KOPT-K1 (cell line): ENCODE measurements around the gene E4F1.
A peak's percentile ranks its signal among the peaks of the same experiment; 100 is the strongest.

Experiments
- H3K27ac ChIP-seq: fragments of 200-600 bp; sonication (generic); 2 replicates; pipeline ENCODE4 v1.5.1; 2016; ENCODE audit warnings: antibody characterized with exemption, mild to moderate bottlenecking, low read depth, low read length; ENCODE audit not compliant: poor library complexity, severe bottlenecking
- H3K36me3 ChIP-seq: fragments of 200-600 bp; sonication (generic); 2 replicates; pipeline ENCODE4 v1.5.1; 2017; ENCODE audit warnings: antibody characterized with exemption, mild to moderate bottlenecking, low read length, moderate library complexity; ENCODE audit not compliant: insufficient read depth
- H3K9me3 ChIP-seq: fragments of 200-600 bp; sonication (generic); 2 replicates; pipeline ENCODE4 v1.5.1; 2017; ENCODE audit warnings: antibody characterized with exemption, low read length, mild to moderate bottlenecking; ENCODE audit not compliant: insufficient read depth, poor library complexity, severe bottlenecking

Gene E4F1

GRCh38 chr16:2223221-2223941, at the start of gene E4F1:
TSS of gene E4F1 (plus strand) at chr16:2223591. CDS start at chr16:2223614, 23 bp downstream.
- Histone ChIP-seq H3K27ac (peak within 1 kb of the TSS; percentile 77), H3K9me3 (no peaks in the 10 kb centered on the region), H3K36me3 (peaks cover 16% of the 10 kb centered on the region)

GRCh38 chr16:2173916-2174315, 49.5 kb upstream of the E4F1 start:
- Histone ChIP-seq H3K9me3 (no peaks in the 10 kb centered on the region), H3K27ac (no peak overlapping the region), H3K36me3 (peaks cover 81% of the 10 kb centered on the region)

DNA sequence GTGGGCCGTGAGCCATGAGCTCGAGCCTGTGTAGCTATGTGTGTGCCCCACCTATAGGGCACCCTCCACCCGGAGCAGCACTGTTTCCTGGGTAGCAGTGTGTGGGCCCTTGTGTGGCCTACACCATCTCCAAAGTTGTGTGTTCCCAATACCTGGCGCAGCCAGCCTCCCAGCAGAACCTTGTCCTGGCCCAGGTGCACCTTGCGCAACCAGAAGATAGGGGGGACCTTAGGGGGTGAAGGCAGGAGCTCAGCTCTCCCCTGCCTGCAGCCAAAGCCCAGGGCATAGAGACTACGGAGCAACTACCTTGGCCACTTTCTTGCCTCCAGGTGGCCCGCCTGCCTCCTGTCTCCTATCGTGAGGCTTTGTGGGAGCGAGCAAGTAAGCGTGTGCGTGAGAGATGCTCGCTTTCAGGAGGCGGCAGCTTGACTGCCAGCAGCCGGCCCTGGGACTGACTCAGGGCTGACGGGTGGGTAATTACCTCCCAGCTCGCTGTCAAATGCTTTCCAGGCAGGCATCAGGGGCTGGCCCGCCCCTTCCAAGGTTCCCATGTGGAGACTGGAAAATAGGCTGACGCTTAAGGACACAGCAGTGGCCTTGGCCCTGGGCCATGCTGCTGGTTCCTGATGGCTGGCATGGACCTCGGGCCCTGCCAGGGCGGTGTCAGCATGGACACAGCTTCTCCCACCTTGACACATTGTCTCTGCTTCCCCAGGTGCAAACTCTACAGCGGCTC, 48.8 kb upstream of the E4F1 start:
- Histone ChIP-seq H3K9me3 (no peaks in the 10 kb centered on the region), H3K27ac (no peak overlapping the region), H3K36me3 (peaks cover 80% of the 10 kb centered on the region)

DNA sequence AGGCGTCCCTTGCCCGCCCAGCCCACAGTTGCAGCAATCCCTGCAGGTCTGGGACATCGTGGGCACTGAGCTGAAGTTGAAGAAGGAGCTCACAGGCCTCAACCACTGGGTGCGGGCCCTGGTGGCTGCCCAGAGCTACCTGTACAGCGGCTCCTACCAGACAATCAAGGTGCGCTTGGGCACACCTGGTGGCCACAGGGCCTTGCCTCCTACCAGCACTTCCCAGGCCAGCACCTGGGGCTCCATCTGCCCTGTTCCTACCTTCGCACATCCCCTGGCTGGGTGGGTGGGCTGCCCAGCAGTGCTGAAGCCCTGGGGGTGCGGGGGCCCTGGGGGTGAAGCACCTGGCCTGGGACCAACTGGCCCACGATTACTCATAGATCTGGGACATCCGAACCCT, 47.9 kb upstream of the E4F1 start:
- Histone ChIP-seq H3K9me3 (no peaks in the 10 kb centered on the region), H3K36me3 (peaks cover 74% of the 10 kb centered on the region), H3K27ac (no peak overlapping the region)

DNA sequence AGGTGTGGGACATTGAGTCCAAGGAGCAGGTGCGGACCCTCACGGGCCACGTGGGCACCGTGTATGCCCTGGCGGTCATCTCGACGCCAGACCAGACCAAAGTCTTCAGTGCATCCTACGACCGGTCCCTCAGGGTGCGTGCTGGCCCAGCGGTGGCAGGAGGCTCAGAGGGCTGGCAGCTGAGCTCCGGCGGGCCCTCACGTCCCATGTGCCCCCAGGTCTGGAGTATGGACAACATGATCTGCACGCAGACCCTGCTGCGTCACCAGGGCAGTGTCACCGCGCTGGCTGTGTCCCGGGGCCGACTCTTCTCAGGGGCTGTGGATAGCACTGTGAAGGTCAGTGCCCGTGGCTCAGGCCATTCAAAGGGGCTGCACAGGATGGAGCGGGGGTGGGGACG, 47.3 kb upstream of the E4F1 start:
- Histone ChIP-seq H3K27ac (no peak overlapping the region), H3K9me3 (no peaks in the 10 kb centered on the region), H3K36me3 (peaks cover 68% of the 10 kb centered on the region)

- peaks cover 57% of the 10 kb centered on the region for H3K36me3 ChIP-seq
- no peak overlapping the region for H3K27ac ChIP-seq
- no peaks in the 10 kb centered on the region for H3K9me3 ChIP-seq
Measured at GRCh38 chr16:2177101-2177500, 46.3 kb upstream of the E4F1 start.

DNA sequence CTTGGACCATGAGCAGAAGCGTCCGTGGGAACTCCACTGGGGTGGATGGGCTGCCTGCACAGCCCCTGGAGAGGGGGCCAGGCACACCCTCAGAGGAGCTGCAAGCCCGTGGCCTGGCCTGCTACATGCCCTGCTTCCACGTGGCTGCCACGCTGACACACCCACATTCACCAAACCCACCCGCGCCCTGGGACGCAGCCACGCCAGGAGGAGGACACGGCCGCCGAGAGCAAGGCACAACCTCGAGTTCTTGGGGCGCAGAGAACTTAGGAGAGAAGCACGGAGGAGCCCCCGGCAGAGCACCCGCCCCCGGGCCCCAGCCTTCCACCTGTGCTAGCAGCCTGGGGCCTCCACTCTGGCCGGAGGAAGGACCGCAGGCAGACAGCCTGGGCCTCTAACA, 45.8 kb upstream of the E4F1 start:
- Histone ChIP-seq H3K36me3 (peaks cover 56% of the 10 kb centered on the region), H3K27ac (no peak overlapping the region), H3K9me3 (no peaks in the 10 kb centered on the region)

DNA sequence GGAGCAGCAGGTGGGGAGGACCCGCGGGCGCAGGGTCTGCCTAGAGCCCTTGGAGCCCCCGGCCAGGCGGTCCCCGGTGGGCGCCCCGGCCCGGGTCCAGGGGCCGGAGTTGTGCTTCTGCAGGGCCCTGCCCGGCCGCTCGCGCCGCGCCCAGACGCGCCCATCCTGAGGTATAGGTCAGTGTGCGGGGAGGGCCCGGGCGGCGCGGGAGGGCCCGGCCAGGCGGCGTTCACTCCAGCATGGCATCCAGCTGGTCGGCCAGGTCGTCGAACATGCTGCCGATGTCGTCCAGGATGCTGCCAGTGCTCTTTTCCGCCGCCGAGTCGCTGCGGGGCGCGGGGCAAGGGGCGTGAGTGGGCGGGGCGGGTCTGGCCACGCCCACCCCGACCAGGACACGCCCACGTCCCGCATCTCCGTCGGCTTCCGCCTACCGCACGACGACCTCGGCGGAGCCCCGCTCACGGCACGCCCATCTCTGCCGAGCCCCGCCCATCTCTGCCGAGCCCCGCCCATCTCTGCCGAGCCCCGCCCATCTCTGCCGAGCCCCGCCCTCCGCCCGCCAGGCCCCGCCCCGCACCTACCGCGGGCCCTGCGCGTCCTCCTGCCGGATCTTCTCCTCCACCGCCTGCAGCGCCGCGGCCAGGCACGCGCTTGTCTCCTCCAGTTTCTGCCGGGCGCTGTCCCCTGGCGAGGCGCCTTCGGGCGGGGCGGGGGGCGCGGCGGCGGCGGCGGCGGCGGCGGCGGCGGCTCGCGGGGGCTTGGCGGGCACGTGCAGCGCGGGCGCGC, 44.9 kb upstream of the E4F1 start:
- peaks cover 46% of the 10 kb centered on the region for H3K36me3 ChIP-seq
- no peaks in the 10 kb centered on the region for H3K9me3 ChIP-seq
- H3K27ac ChIP-seq: no peak overlapping the region

GRCh38 chr16:2179107-2179501, 44.3 kb upstream of the E4F1 start:
- peaks cover 42% of the 10 kb centered on the region for H3K36me3 ChIP-seq
- no peak overlapping the region for H3K27ac ChIP-seq

DNA sequence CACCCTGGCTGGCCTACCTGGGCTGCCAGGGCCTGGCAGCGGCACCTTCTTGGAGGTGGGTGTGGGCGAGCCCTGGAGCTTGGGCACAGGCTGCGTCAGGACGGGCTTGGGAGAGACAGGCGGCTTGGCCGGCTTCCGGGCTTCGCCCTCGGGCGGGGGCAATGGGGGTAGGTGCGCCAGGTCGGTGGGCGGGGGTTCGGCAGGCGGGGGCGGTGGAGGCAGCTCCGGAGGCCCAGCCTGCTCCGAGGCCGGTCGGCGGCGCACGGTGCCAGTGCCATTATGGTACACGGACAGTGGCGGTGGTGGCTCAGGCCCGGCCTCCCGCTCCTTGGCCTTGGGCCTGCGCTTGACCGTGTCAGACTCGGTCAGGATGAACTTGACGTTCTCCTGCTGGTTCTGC, 43.8 kb upstream of the E4F1 start:
- Histone ChIP-seq H3K27ac (no peak overlapping the region), H3K36me3 (peaks cover 38% of the 10 kb centered on the region), H3K9me3 (no peaks in the 10 kb centered on the region)

More at GRCh38 chr16:2179107-2179501, 44.3 kb upstream of the E4F1 start:
- no peaks in the 10 kb centered on the region for H3K9me3 ChIP-seq

DNA sequence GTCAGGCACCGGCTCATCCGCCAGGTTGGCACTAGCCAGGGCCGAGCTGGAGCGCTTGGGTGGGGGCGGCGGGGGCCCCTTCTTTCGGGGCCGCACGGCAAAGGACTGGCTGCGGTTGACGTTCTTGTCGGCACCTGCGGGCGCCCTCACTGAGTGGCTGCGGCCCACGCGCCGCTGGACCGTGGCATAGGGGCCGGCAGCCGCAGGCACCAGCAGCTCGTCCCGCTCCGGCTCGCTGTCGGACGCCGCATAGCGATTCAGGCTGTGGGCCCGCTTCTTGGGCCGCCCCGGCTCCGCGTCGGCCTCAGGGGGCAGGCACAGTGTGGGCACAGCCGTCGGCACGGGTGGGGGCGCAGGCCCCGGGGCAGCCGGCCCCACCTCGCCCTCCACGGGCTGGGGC, 42.9 kb upstream of the E4F1 start:
- Histone ChIP-seq H3K9me3 (no peaks in the 10 kb centered on the region), H3K27ac (no peak overlapping the region), H3K36me3 (peaks cover 29% of the 10 kb centered on the region)

GRCh38 chr16:2180962-2181923, 42.1 kb upstream of the E4F1 start:
- Histone ChIP-seq H3K27ac (no peak overlapping the region), H3K9me3 (no peaks in the 10 kb centered on the region), H3K36me3 (peaks cover 21% of the 10 kb centered on the region; the same call in 1 of the 2 replicates)

- Histone ChIP-seq H3K36me3 (peaks cover 14% of the 10 kb centered on the region; the same call in 1 of the 2 replicates), H3K9me3 (no peaks in the 10 kb centered on the region), H3K27ac (no peak overlapping the region)
Measured at GRCh38 chr16:2181952-2182351, 41.4 kb upstream of the E4F1 start.

GRCh38 chr16:2183671-2184070, 39.7 kb upstream of the E4F1 start:
- Histone ChIP-seq H3K36me3 (no peaks in the 10 kb centered on the region; the same call in 1 of the 2 replicates), H3K27ac (no peak overlapping the region), H3K9me3 (no peaks in the 10 kb centered on the region)
